ENCODE measurements around the gene C11orf87.

GRCh38 chr11:109439684-109440083, 17.7 kb downstream of the C11orf87 start:
- TF ChIP-seq CTCF (conservative IDR thresholded peaks at IDR 0.05) (no peak), ZFX (IDR thresholded peaks at IDR 0.05) (no peak)

Measured in C4-2B (cell line).